Stimulated activated CD8-positive, alpha-beta memory T cell treated with anti-CD3 and anti-CD28 coated beads, Interleukin-4, amount 100 ng/mL, for 4 hours (primary cell): Measurements from ENCODE around the gene DNAL4.
"Not testable (repeated sequence)": the region's sequence is repeated elsewhere in the genome, so short reads cannot be mapped to it uniquely, and the experiment has no call there.

ENCODE experiments used
- DNase-seq, 2 donors: peaks; one replicate each; pipeline ENCODE4 v3.0.0-alpha.2; 2020; ENCODE audit warnings: low read depth in 2 of 2, low spot score in 1 of 2

The DNAL4 gene

GRCh38 chr22:38827510-38827909 is 33.6 kb upstream of the DNAL4 start:
- DNase-seq: no peak

DNA sequence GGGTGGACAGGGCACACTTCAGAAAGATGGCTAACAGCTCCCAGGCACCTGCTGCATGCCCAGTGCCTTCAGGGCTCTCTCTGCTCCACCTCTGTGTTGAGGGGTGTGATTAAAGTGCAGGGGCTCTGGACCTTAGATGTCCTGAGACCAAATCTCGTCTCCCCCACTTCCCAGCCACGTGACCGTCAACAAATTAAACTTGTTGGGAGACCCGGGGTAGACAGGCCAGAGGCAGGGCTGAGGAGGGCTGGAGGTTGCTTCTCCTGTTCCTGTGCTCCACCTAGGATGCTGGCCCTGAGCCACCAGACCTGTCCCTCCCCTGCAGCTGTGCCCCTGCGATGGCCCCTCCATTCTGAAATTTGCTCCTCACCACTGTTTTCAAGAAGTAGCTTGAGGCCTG is 32.9 kb upstream of the DNAL4 start:
- DNase-seq: no peak

GRCh38 chr22:38826386-38826785 is 32.4 kb upstream of the DNAL4 start:
- no peak for DNase-seq

DNA sequence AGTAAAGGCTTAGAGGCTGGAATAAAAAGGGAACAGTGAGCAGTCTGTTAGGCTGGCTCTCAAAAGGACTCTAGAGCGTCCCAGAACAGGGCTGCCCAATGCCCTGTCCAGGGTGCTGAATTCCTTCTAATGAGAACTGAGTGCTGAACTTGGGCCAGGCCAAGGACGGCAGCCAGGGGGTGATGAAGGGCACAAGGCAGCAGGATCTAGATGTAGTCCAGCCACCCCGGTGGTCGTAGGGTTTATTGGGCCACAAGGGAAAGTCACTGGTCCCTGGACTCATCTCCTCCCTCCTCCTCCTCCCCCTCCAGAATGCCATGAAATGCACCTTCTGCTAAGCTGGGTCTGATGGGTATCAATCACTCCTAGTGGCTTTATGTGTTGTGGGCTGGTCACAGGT is 30.6 kb upstream of the DNAL4 start:
- DNase-seq: no peak

DNA sequence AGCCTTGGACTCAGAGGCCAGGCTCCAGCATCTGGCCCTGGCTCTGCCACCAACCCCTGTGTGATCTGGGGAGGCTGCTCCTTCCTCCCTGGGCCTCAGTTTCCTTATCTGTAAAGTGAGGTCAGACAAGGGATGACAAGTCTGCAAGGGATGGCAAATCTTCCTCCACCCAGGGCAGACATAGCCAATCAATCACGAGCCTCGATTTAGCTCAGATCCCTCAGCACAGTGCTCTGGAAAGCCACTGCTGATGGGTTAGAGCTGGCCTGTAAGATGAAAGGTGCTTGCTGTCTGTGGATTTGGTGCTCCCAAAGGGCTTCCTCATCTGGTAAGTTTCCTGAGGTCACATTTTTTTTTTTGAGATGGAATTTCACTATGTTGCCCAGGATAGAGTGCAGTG is 29.7 kb upstream of the DNAL4 start:
- DNase-seq: no peak

DNA sequence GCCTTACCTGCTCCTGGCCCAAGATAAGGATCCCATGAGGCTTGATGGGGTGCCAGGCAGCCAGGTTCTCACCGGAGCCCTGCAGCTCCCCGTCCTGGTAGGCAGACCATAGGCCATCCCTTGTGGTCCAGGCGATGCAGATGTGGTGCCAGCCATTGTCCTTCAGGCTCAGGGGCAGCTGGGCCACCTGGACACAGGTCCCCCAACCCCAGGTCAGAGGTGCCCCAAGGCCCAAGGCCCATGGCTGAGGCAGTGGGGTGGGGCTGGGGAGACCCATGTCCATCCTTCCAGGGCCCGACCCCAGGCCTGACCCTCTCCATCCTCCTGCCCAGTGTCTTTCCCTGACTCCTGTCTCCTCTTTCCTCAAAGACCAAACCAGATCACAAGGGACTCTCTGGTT is 29.1 kb upstream of the DNAL4 start:
- DNase-seq: no peak

DNA sequence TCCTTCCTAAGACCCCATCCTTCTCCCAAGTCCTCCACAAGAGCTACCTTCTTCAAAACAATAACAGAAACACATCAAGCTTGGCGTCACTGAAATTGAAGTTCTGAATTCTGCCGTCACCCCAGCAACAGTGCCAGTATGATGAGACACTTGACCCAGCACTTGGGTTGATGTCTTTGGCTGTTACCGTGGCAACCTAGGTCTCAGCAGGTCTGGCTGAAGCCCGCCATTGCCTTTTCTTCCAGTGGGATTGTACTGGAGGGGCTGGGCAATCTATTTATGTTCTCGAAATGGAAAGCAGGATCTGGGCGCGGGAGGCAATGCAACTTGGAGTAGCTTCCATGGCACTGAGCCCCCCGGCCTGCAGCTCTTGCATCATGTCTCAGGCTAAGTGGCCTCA is 26.1 kb upstream of the DNAL4 start:
- no peak for DNase-seq

DNA sequence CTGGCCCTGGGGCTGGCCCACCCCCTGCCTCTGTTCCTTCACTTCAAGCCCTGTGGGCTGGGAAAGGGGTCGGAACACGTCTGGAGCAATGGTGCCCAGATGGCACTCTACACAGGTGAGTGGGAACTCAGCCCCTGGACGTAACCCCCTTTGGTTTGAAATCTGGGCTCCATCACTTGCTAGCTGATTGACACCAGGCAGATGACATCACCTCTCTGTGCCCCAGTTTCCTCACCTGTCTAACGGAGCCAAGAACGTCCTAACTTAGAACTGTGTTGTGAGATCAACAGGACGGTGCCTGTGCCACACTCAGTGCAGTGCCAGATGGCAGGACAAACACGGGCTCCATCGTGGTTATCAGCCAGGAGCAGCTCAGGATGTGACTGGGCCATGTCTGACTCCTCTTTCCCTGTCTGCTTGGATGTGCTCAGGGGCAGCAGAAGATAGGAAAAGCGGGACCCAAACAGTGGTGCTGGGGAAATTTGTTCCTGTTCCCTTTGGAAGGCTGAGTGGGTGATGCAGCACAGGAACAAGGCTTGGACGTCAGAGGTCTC is 25.5 kb upstream of the DNAL4 start:
- no peak for DNase-seq

GRCh38 chr22:38817196-38817595 is 23.3 kb upstream of the DNAL4 start:
- no peak for DNase-seq

DNA sequence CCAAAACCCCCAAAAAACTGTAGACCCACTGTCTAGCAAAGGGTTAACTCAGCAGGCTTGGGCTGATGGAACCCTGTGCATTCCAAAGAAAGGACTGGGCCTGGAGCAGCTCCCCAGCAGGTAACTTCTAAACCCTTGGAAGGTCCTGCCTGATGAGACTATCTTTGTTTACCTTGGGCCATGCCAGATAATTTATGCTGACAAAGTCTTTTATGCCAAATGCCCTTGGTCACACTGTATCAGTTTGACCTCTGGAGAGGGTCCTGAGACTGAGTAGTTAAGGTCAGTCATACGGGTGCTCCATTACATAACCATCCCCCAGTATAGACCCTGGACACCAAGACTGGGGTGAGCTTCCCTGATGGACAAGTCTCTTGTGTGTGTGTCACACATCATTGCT is 21.9 kb upstream of the DNAL4 start:
- DNase-seq: no peak

DNA sequence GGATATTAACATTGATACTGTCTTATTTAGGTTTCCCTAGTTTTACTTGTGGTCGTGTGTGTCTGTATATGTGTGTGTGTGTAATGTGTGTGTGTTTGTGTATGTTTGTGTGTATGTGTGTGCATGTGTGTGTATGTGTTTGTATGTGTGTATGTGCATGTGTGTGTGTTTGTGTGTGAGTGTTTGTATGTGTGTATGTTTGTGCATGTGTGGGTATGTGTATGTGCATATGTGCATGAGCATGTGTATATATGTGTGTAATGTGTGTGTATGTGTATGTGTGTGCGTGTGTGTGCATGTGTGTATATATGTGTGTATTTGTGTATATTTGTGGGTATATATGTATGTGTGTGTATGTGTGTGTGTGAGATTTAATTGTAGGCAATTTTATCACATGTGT is 17.3 kb upstream of the DNAL4 start:
- no peak for DNase-seq

GRCh38 chr22:38805041-38805593 is 11.2 kb upstream of the DNAL4 start:
- DNase-seq: not testable (repeated sequence)

DNA sequence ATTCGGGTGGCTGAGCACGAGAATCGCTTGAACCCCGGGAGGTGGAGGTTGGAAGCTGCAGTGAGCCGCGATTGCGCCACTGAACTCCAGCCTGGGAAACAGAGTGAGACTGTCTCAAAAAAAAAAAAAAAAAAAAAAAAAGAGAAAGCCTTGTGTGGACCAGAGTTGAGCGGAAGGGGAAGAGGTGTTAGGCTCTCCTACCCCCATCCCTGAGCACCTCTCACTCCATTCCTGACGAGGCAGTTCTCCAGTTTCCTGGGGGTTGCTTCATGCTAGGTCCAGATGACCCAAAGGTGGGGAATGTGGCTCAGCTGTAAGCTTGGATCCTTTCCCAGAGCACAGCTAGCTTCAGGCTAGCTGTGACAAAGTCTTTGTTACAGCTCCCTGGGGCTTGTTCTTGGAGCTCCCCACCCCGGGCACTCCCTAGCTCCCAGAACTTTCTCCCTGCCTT is 8.8 kb upstream of the DNAL4 start:
- no peak for DNase-seq

- no peak for DNase-seq
Measured at GRCh38 chr22:38799265-38800002, 5.5 kb upstream of the DNAL4 start.

- DNase-seq: no peak
Measured at GRCh38 chr22:38798496-38798895, 4.6 kb upstream of the DNAL4 start.

DNA sequence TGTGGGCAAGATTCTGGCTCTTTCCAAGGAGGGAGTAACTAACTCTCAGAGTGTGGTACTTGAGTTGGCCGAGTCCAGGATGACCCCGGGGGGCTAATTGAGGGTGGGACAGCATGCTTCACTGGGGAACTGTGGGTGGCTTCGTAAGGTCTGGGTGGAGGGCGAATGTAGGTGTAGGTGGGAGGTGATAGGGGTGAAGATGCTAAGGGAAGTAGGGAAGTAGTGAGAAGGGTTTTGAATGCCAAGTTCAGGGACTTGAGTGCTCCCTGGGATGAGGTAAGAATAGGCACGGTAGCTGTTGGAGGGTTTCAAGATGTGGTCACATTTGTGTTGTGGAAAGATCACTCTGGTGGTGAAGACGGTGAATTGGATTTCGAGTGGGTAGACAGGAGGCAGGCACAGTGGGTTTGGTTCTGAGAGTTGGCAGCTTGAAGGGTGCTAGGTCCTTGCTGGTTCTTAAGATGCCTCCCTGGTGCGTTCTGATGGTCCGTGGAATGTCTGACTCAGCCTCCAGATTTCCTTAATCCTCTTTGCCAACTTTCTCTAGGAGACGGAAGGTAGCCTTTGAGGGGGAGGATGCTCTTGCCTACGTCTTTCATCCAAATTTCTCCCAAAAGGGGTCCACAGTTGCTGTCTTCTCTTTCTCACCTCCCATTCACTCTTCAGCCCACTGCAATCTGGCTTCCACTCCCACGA is 2.5 kb upstream of the DNAL4 start:
- DNase-seq: no peak

DNA sequence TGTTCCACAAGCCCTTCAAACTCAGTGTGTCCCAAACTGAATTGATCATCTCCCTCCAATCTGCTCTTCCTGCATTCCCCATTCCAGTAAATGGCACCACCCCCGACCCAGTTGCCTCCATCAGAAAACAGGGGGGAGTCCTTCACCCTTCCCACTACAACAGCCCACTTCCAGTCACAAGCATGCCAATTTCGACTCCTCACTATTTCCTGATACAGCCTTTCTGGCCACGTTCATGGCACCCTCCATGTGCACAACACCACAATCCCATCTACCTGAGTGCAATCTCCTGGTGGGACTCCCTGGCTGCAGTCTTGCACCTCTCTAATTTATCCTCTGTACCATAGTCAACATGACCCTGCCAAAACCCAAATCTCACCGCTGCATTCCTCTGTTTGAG is 1.6 kb upstream of the DNAL4 start:
- no peak for DNase-seq

DNA sequence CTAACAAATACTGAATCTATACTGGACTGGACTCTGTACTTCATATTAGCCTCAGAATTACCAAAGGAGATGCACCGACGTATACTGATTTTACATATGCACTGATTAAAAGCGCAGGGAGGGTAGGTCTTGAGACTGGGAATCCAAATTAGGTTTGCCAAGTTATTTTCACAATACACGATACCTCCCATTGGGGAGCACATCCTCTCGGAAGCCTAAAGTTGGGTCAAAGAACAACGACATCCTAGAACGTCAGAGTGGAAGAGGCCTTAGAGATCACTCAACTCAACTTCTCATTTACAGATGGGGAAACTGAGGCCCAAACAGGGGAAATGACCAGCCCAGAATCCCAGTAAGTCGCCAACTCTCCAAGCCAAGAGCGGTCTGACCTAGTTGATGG is 626 bp downstream of the DNAL4 start:
- DNase-seq: no peak

- no peak for DNase-seq
Measured at GRCh38 chr22:38792833-38793232, 1.1 kb downstream of the DNAL4 start.

GRCh38 chr22:38789606-38790005 is 4.3 kb downstream of the DNAL4 start:
- DNase-seq: no peak

GRCh38 chr22:38788846-38789245 is 5.1 kb downstream of the DNAL4 start:
- no peak for DNase-seq
